T-helper 17 cell (primary cell): ENCODE data around the gene KAT2B. TPM values are rescaled to one million over a fixed set of nuclear protein-coding genes. Genes with fewer than 3 reads are reported as not detected.
"Not testable (repeated sequence)": the region's sequence is repeated elsewhere in the genome, so short reads cannot be mapped to it uniquely, and the experiment has no call there.

Experiments
- ATAC-seq: fragments of 150-1000 bp; cut with Tn5 transposase; 2 replicates; pipeline ENCODE4 v1.10.0; 2021; ENCODE audit warnings: mild to moderate bottlenecking, moderate library complexity
- DNase-seq, 3 donors: peaks; one replicate each; pipeline versions ENCODE4 v3.0.0 to v3.0.0-alpha.2; 2020 to 2021
- H3K9me3 ChIP-seq: one replicate; pipeline ENCODE4 v1.7.0; 2013; ENCODE audit warnings: low read length, mild to moderate bottlenecking; ENCODE audit not compliant: control insufficient read depth, poor library complexity, severe bottlenecking
- H3K27ac Mint-ChIP-seq: one replicate; pipeline ENCODE4 v1.8.0; 2022; ENCODE audit warnings: mild to moderate bottlenecking, moderate library complexity, mixed read lengths
- H3K27me3 Mint-ChIP-seq: one replicate; pipeline ENCODE4 v1.8.0; 2022; ENCODE audit warnings: mixed read lengths
- H3K36me3 Mint-ChIP-seq: one replicate; pipeline ENCODE4 v1.8.0; 2022; ENCODE audit warnings: low read depth, mixed read lengths
- H3K4me1 Mint-ChIP-seq: one replicate; pipeline ENCODE4 v1.8.0; 2022; ENCODE audit warnings: mild to moderate bottlenecking, mixed read lengths
- H3K4me3 Mint-ChIP-seq: one replicate; pipeline ENCODE4 v1.8.0; 2022; ENCODE audit warnings: mild to moderate bottlenecking, moderate library complexity, mixed read lengths
- total RNA-seq, 4 donors: library from RNA in 2 of 4; stranded (reverse) in 2 of 4; gene quantifications; one replicate each; pipeline ENCODE4 v1.2.3 and lab custom pipeline; 2022 to 2026

Gene KAT2B
- total RNA-seq, 2 donors from 2014 or later, result 157 to 161 TPM

DNA sequence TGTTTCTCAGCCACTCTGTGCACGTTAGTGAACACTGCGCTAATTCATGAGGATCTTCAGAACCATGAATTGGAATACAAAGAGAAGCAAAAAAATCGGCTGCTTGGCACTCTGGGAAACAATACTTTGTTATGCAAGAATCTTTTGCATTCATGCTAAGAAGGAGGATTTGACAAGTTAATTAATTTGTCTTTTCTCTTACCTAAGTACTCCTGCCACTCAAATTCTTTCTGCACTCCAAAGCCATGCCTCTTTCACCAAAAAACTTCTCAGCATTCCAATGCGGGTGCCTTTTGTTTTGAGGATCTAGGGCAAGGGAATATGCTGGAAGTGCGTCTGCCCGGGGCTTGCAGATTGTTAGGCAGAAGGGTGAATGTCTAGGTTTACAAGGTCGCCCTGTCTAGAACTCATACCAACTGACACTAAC is 11.3 kb upstream of the KAT2B start:
- ATAC-seq, result no peak
- H3K27me3 Mint-ChIP-seq, result no peaks in the 10 kb centered on the region
- no peak overlapping the region for H3K4me3 Mint-ChIP-seq
- DNase-seq, result no peak
- H3K27ac Mint-ChIP-seq, result no peak overlapping the region
- no peaks in the 10 kb centered on the region for H3K9me3 ChIP-seq
- H3K36me3 Mint-ChIP-seq, result no peaks in the 10 kb centered on the region
- peaks cover 3% of the 10 kb centered on the region for H3K4me1 Mint-ChIP-seq

DNA sequence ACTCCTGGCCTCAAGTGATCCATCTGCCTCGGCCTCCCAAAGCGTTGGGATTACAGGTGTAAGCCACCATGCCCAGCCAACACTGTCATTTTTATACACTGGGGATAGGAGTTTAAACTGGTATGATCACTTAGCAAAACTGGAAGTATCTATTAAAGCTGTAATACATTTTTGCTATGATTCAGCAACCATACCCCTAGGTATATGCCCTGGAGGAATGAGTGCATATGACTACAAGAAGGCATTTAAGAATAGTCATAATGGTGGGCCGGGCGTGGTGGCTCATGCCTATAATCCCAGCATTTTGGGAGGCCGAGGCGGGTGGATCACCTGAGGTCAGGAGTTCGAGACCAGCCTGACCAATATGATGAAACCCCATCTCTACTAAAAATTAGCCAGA is 8.3 kb upstream of the KAT2B start:
- not testable (repeated sequence) for H3K4me3 Mint-ChIP-seq, DNase-seq, ATAC-seq, H3K4me1 Mint-ChIP-seq, H3K36me3 Mint-ChIP-seq, H3K27ac Mint-ChIP-seq, H3K27me3 Mint-ChIP-seq, H3K9me3 ChIP-seq

DNA sequence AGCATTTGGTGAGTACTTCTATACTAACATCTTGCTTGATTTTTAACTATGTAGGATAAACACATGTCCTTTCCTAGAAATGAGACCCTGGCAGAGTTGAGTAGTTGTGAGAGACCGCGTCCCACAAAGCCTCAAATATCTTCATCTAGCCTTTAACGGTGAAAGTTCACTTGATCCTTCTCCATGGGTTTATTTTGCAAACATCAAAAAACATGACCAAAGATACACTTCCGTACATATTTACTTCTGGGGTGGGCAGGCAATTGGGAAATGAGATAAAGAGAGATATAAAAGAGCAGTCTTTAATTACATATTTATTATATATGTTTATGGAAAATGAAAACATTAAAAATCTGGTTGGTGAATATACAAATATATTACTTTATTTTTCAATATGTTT is 5.2 kb upstream of the KAT2B start:
- no peaks in the 10 kb centered on the region for H3K36me3 Mint-ChIP-seq
- no peak overlapping the region for H3K4me3 Mint-ChIP-seq

DNA sequence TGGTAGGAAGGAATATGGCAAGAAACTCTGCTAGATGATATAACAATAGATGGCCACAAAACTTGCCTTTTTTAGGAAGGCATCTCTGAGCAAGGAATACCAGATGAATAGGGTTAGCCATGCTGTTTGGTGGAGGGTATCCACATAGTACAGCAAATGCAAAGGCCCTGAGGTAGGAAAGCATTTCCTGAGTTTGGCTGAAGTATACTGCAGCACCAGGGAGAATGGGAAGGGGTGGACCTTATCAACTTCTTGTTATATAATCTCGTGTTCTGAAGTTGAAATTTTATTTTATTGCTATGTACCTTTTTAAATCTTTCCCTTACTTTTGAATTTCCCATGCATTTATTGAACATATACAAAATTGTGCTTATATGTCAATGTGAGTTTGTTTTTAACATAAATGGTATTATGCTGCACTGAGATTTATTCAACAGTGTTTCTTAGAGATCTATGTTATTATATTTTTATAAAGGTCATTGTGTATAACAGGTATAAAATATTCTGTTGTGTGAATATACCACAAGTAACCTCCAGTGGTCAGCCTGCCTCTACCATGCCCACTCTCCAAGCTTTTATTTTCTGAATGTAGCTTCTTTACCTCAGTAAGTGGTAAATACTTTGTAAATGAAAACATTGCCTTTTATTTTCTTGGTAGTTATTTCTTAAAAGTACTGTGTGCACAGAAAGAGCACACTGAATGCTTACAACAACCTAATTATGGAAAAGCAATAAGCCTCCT is 2.8 kb upstream of the KAT2B start:
- H3K4me3 Mint-ChIP-seq, result no peak overlapping the region
- no peak for ATAC-seq
- peak overlapping the region; percentile 96 for H3K27ac Mint-ChIP-seq
- no peaks in the 10 kb centered on the region for H3K9me3 ChIP-seq
- peaks cover 3% of the 10 kb centered on the region for H3K36me3 Mint-ChIP-seq
- H3K27me3 Mint-ChIP-seq, result no peaks in the 10 kb centered on the region
- H3K4me1 Mint-ChIP-seq, result peaks cover 26% of the 10 kb centered on the region
- DNase-seq, result no peak

More for the DNA sequence above, 5.2 kb upstream of the KAT2B start:
- H3K9me3 ChIP-seq, result no peaks in the 10 kb centered on the region
- no peak for DNase-seq
- no peak for ATAC-seq
- peaks cover 17% of the 10 kb centered on the region for H3K4me1 Mint-ChIP-seq
- H3K27ac Mint-ChIP-seq, result peak overlapping the region; percentile 60
- H3K27me3 Mint-ChIP-seq, result no peaks in the 10 kb centered on the region

DNA sequence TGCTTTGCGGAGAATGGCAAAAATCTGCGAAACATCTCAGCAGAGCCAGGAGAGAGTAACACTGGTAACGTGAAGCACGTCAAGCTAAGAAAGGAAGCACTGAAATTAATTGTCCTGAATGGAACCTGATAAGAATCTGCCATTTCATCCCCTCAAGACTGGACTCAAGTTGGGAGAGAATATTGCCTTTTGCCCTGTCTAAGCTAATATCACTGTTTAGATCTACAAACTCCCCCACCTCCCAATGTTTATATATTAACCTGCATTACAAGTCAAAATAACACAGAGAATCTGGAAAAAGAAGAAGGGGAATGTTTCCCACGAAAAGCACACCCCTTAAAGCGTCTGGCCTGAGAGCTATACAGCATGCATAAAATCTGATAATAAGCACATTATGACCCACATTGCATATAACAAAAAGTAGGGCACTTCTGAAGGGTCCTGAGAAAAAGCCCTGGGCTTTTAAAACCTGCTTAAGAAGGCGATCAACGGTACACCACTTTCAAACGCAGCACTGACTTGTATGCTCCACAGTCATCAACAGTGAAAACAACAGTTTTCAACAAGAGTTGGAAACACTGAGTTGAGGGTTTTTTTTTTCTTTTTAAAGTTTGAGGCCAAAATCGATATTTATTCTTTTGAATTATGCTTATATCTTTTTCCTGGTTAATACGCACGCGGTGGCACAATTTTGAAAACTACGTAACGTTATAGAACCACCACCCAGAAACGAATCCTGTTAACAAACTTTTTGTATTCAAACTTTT is 1.4 kb upstream of the KAT2B start:
- Mint-ChIP-seq H3K36me3 (peaks cover 3% of the 10 kb centered on the region), H3K27ac (peak overlapping the region; percentile 96), H3K27me3 (no peaks in the 10 kb centered on the region), H3K4me1 (peaks cover 38% of the 10 kb centered on the region), H3K4me3 (peak overlapping the region; percentile 92)
- DNase-seq, result no peak
- H3K9me3 ChIP-seq, result no peaks in the 10 kb centered on the region
- ATAC-seq, result no peak

DNA sequence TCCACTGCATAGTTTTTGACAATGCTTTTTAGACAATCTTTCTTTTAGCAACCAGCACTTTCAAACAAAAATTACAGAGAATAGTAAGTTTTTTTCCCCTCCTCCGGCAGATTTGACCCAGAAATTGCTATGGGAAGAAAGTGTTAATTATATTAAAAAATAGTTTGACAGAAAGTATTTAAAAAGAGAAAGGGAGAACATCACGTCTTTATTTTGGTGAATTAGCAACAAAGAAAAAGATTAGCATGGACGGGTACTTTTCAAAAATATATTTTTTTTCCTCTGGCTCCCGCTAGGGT is 831 bp upstream of the KAT2B start:
- H3K4me1 Mint-ChIP-seq, result peaks cover 38% of the 10 kb centered on the region
- DNase-seq, result no peak

DNA sequence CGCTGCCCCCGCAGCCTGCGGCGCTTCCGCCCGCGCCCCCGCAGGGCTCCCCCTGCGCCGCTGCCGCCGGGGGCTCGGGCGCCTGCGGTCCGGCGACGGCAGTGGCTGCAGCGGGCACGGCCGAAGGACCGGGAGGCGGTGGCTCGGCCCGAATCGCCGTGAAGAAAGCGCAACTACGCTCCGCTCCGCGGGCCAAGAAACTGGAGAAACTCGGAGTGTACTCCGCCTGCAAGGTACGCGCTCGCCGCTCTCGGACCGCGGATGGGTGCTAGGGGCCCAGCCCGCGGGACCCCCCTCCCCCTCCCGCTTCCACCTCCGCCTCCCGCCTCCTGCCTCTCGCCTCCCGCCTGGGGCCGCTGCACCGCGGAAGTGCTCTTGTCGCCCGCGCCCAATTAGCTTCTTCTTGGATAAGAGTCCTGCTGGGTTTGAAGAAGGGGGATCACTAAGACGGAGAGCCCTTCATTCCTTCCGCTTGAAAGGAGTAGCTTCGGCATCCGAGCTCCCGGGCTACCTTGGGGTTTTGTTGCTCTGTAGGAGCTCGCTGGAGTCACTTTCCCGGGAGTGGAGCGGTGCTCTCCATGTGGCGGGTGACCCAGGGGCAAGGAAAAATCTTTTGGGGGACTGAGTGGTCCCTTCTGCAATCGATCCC is 426 bp downstream of the KAT2B start:
- DNase-seq (peak; percentile 38 to 67 (median 64)), ATAC-seq (peak; percentile 15)
- H3K36me3 Mint-ChIP-seq, result peaks cover 3% of the 10 kb centered on the region
- peak overlapping the region; percentile 99 for H3K27ac Mint-ChIP-seq
- peak overlapping the region; percentile 98 for H3K4me3 Mint-ChIP-seq
- H3K4me1 Mint-ChIP-seq, result peaks cover 43% of the 10 kb centered on the region
- no peaks in the 10 kb centered on the region for H3K9me3 ChIP-seq
- no peaks in the 10 kb centered on the region for H3K27me3 Mint-ChIP-seq

More for the DNA sequence above, 831 bp upstream of the KAT2B start:
- Mint-ChIP-seq H3K4me3 (peak overlapping the region; percentile 92), H3K27ac (peak overlapping the region; percentile 96), H3K27me3 (no peaks in the 10 kb centered on the region), H3K36me3 (peaks cover 3% of the 10 kb centered on the region)
- H3K9me3 ChIP-seq, result no peaks in the 10 kb centered on the region
- no peak for ATAC-seq

DNA sequence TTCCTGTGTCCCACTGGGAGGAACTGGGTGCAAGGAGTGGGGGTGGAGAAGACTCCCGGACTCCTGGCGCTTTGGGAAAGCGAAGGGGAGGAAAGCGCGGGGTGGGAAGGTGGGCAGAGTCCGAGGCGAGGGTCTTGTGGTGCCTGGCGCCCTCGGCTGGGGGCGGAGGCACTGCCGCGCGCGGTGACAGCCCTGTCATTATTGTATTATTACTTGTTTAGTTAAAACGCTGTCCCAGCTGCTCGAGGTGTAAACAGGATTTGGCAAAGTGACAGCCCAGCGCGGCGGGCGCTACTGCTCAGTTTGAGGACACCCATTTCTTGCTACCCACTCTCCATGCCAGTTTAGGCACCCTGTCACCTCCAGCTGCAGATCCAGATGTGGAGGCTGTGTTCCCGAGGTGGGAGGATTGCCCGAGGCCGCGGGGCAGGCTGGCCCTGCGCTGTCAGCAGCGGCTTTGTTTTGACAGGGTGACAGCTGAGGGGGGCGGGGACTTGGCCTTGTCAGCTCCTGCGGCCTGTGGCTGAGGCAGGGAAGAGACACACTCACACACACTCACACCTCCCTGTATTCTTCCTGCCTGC is 1.0 kb downstream of the KAT2B start:
- peak overlapping the region; percentile 98 for H3K4me3 Mint-ChIP-seq
- H3K27me3 Mint-ChIP-seq, result no peaks in the 10 kb centered on the region
- H3K27ac Mint-ChIP-seq, result peak overlapping the region; percentile 99
- peak; percentile 54 for ATAC-seq
- no peaks in the 10 kb centered on the region for H3K9me3 ChIP-seq
- H3K4me1 Mint-ChIP-seq, result peaks cover 49% of the 10 kb centered on the region
- peak; percentile 58 to 69 (median 60) for DNase-seq
- peaks cover 3% of the 10 kb centered on the region for H3K36me3 Mint-ChIP-seq

DNA sequence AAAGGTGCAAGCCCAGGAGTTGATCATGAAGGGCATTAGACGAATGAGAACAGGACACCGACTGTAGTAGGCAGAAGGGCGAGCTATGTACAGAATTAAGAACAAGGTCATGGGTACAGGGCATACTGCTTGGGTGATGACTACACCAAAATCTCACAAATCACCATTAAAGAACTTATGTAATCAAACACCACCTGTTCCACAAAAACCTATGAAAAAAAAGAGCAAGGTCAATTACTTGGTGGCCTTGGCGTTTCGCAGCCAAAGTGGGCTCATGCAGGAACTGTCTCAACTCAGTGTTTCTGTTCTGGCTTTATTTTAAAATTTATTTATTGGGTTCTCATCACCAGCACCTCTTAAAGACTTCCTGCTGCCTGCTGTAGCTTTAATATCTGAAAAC is 2.1 kb downstream of the KAT2B start:
- H3K4me1 Mint-ChIP-seq, result peaks cover 51% of the 10 kb centered on the region
- no peaks in the 10 kb centered on the region for H3K27me3 Mint-ChIP-seq
- H3K27ac Mint-ChIP-seq, result peak overlapping the region; percentile 99
- DNase-seq (no peak), ATAC-seq (no peak)
- no peaks in the 10 kb centered on the region for H3K9me3 ChIP-seq
- H3K4me3 Mint-ChIP-seq, result peak overlapping the region; percentile 98
- peaks cover 3% of the 10 kb centered on the region for H3K36me3 Mint-ChIP-seq

DNA sequence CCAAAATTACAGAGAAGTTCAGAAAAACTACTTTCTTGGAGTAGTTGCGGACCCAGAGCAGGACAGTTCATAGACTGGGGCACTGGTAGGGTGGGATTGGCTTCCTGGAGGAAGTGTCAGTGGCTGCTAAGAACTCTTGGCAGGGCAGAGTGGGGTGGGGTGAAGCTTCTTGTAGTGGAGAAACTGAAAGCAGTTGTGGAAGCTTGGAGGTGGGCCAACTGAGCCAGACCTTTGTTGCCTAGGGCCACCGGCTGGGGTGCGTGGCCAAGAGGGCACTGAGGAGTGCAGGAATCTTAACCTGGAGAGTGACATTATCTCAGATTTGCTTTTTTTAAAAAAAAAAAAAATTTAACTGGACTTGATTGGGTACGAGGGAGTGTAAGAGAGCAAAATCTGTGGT is 3.1 kb downstream of the KAT2B start:
- Mint-ChIP-seq H3K36me3 (peaks cover 3% of the 10 kb centered on the region), H3K27ac (peak overlapping the region; percentile 99), H3K4me1 (peaks cover 52% of the 10 kb centered on the region), H3K27me3 (no peaks in the 10 kb centered on the region), H3K4me3 (peak overlapping the region; percentile 98)
- DNase-seq (peak; percentile 12 to 39 (median 20)), ATAC-seq (peak; percentile 12)
- H3K9me3 ChIP-seq, result no peaks in the 10 kb centered on the region

DNA sequence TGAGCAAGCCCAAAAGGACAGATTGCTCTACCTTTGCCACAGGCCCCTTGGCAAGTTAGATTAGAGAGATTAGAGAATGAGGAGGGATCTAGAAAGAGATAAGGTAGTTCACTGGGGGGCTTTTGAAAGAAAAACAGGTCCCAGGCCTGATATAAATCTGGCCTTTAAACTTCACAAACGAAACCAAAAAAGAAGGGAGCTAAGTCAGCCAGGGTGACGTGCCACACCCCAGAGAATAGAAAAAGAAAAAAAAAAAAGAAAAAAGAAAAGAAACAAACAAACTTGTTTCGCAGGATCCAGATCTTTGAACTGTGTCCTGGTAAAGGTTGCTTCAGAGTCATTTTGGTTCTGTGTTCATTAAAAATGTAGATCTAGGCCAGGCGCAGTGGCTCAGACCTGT is 3.6 kb downstream of the KAT2B start:
- peak overlapping the region; percentile 98 for H3K4me3 Mint-ChIP-seq
- ATAC-seq (no peak), DNase-seq (no peak)
- H3K27ac Mint-ChIP-seq, result peak overlapping the region; percentile 99
- peaks cover 52% of the 10 kb centered on the region for H3K4me1 Mint-ChIP-seq
- peaks cover 3% of the 10 kb centered on the region for H3K36me3 Mint-ChIP-seq
- no peaks in the 10 kb centered on the region for H3K9me3 ChIP-seq
- H3K27me3 Mint-ChIP-seq, result no peaks in the 10 kb centered on the region

DNA sequence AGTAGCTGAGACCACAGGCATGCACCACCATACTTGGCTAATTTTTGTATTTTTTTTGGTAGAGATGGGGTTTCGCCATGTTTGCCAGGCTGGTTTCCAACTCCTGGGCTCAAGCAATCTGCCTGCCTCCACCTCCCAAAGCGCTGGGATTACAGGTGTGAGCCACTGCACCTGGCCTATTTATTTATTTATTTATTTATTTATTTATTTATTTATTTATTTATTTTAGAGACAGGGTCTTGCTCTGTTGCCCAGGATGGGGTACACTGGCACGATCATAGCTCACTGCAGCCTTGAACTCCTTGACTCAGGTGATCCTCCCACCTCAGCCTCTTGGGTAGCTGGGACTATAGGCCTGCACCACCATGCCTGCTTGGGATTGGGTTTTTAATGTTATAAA is 4.9 kb downstream of the KAT2B start:
- not testable (repeated sequence) for H3K9me3 ChIP-seq, H3K27me3 Mint-ChIP-seq, DNase-seq, H3K36me3 Mint-ChIP-seq, ATAC-seq
- peak overlapping the region; percentile 98 for H3K4me3 Mint-ChIP-seq
- H3K27ac Mint-ChIP-seq, result peak overlapping the region; percentile 99
- peaks cover 64% of the 10 kb centered on the region for H3K4me1 Mint-ChIP-seq

DNA sequence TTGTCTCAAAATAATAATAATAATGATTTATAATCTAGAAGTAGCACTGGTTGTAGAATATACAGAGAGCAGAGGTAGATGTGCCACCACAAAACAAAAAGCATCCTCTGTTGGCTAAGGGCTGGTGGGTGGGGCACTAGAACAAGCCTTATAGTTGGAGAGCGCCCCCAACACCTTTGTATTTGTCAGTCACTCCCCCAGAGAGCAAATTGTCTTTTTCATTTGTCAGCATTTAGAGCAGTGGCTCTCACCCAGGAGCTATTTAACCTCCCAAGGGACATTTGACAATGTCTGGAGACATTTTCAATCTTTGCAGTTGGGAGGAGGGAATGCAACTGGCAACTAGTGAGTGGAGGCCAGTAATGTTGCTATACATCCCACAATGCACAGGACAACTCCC is 6.3 kb downstream of the KAT2B start:
- ATAC-seq, result no peak
- peak overlapping the region; percentile 92 for H3K27ac Mint-ChIP-seq
- DNase-seq, result no peak
- no peaks in the 10 kb centered on the region for H3K9me3 ChIP-seq
- no peaks in the 10 kb centered on the region for H3K36me3 Mint-ChIP-seq
- peaks cover 74% of the 10 kb centered on the region for H3K4me1 Mint-ChIP-seq
- H3K27me3 Mint-ChIP-seq, result no peaks in the 10 kb centered on the region
- H3K4me3 Mint-ChIP-seq, result no peak overlapping the region
